ENCODE measurements around the gene MAPK9.
A peak's percentile ranks its signal among the peaks of the same experiment; 100 is the strongest.
"Not testable (repeated sequence)": the region's sequence is repeated elsewhere in the genome, so short reads cannot be mapped to it uniquely, and the experiment has no call there.

Gene MAPK9

DNA sequence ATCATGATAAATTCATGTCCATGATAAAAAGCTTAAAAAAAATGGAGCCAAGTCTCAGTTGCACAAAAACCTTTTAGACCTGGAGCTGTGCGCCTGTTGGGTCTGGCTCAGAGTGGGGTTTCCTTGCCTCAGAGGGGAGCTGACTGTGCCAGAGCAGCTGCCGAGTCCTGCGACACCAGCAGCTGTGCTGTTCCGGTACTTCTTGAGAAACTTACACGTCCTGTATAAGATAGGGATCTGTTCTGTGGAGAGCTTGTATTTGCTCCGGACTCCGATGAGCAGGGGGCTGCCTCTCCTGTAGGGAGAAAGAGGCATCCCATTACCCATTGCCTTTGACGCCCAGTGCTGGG lies 32.7 kb upstream of the MAPK9 start:
- DNase-seq = no peak

DNA sequence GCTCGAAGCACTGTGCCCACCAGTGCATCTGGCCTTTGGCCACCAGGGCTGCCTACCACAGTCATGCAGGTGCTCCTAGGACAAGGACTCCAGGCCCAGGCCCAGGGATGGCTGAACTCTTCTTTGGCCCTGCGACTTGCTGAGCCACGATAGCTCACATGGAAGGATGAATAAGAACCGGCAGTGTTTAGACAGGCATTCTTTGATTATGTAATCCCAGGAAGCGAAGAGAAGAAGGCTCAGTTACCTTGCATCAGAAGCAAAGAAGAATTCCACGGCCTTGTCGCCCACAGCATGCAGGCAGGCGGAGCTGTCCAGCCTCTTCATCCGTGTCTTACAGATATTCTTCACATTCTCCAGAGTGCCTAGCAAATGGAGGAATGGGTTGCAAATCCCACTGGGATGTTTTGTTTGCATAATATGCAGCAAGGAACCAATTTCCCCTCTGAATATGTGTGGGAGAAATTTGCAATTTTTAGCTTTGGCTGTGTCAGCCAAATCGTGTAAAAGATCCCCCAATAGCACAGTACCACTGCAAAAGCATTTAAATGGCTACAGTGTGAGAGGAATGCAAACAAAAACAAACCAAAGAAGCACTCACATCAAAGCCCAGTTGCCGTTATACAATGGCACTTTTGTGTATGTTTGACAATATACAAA lies 32.2 kb upstream of the MAPK9 start:
- no peak for DNase-seq

DNA sequence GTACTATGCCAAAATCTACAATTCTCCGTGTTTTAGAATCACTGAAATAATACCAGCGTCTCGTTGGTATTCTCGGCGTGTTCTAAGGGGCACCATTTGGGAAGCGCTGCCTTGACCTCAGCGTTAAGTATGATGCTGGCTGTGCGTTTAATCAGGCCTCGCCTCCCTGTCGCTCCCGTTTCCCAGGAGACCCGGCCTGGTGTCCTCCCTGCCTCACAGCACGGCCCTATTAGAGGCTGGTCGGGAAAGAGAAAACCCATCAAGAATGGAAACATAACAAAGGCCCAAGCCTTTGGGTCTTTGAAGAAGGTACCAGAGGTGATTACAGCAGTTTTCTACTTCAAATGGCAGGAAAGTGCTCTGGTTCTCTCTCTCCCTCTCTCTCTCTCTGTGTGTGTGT lies 31.3 kb upstream of the MAPK9 start:
- no peak for DNase-seq

DNA sequence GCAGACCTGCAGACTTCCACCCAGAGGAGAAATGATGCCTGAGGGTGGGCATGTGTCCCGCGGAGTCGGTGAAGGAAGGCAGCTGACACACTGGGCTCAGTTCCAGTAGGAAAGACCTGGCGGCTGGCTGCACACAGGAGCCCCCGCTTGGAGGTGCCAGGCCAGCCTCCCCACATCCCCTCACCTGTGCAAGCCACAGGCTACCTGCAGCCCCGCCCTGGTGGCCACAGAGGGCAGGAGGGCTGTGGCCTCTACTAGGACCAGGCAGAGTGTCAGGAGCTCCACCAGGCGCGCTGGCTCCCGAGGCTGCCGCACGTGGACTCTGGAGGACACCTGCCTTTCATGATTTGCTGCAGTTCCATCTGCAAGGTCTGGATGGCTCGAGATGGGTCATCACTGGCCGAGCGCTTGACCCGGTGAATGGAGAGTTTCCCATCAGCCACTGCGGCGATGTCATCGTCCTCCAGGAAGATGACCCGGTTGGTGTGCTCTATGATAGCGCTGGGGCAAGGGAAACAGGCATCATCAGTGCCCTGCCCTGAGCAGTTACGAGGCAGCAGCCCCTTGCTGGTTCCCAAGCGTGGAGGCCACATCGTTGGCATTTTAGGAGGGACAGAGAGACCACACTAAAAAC lies 26.7 kb upstream of the MAPK9 start:
- DNase-seq = no peak

DNA sequence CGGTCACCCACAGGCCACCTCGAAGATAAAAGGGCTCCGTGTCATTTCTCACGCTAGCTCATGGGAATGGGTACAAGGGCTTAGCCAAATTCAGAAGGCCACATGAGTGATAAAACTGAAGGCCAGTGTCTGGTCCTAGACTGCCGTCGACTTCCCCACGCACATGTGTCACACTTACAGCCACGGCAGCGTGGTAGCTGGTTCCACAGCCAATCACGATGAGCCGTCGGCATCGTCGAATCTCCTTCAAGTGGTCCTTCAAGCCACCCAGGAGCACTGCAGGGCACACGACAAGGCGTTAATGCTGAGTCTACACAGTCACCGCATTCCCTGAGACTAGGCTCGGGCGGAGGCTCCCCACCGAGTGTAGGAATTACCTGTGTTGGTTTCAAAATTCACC lies 24.7 kb upstream of the MAPK9 start:
- no peak for DNase-seq

DNA sequence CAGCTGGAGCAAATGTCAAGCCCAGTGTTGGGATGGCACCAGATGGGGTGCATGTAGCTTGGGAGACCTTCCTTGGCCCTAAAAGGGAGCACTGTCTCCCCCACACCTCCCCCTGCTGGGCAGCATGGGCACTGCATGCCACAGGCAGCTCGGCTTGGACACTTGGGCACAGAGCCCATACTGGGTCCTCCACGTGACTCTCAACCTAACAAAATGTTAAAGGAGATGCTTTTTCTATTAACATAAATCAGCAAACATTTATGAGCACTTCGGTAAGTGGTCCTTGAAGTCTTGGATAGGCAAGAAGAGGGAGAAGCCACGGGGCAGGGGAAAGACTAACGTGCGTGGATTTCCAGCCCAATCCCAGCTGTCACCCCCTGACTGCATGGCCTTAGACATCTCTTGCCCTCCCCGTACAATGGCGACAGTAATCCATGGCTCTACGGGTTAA lies 23.9 kb upstream of the MAPK9 start:
- peak; percentile 59 for DNase-seq

DNA sequence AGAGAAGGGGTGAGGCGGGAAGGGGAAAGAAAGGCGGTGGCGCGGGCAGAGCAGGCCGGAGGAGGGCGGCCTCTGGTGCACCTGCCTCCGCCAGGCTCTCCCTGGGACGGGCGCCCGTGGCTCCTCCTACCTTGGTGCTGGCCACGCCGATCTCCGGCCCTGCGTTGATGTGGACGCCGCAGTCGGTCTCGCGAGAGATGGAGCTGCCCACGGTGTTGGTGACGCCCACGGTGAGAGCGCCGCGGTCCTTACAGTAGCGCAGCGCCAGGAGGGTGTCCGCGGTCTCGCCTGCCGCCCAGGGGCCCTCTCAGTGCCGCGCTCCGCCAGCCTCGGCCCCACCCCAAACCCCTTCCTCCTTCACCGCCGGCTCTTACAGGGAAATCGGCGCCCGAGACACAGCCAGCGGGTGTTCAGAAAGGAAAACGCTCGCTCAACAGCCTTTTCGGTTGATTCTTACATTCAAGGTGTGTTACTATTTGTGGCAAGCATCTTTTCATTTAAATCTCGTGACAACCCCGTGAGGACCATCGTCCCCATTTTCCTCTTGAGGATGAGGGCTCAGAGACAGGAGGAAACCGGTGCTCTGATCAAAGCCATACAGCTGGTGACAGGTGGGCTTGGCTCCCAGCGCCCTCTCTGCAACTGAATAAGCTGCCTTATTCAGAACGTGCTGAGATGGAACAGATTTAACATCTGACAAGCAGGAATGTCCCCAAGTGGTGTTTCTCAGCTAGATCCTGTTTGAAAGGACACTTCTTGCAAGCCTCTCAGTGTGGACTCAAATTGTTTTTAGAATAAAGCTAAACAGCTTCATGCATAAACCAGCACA lies 22.0 kb upstream of the MAPK9 start:
- no peak for DNase-seq

DNA sequence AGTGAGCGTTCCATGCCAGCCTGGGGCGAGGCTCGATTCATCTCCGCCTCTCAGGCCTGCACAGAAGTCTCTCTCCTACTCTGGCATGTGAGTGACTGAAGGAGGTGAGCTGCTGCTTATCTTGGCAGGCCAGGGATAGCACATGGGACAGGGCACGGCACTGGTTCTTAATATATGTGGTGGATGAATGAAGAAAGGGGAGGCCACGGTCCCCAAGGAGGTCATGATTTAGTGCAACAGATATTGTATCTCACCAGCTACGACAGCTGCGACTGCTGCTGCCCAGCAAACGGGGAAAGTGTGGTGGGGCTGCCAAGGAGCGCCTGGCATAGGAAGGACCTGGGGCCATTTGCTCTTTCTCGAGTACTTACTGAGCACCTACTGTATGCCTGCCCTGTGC lies 19.3 kb upstream of the MAPK9 start:
- DNase-seq = no peak

DNA sequence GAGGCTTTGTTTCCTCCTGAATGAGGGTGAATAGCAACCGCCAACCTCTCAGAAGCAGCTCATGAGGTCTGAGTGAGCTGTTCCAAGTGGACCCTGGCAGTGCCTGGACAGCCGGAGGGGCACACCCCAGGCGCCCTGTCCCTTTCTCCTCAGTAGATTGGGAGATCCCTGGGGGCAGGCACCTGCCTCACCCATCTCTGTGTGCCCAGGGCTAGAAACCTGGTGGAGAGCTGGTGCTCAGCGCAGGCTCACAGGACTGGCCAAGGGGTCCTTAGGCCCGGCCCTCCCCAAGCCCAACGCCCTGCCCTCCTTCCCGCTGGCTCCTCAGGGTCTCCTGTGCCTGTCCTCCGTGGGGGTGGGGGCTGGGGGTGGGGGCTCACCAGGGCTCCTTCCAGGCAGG lies 14.9 kb upstream of the MAPK9 start:
- no peak for DNase-seq

DNA sequence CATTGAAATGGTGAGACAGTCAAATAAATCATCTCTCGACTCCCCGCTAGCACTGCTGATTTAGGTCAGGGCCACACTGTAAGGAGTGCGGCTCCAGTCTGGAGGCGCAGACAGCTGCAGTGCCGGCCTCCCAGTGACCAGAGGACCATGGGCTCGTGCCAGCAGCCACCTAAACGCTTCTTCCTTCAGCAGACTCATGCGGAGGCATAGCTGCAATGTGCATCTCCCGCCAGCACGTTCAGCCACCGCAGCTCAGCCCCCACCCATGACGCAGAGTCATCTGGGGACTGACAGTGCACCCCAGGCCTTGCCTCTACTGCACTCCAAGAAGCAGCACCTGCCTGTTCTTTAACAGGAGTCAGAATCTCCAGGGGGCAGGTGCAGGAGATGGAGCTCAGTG lies 13.6 kb upstream of the MAPK9 start:
- no peak for DNase-seq

DNA sequence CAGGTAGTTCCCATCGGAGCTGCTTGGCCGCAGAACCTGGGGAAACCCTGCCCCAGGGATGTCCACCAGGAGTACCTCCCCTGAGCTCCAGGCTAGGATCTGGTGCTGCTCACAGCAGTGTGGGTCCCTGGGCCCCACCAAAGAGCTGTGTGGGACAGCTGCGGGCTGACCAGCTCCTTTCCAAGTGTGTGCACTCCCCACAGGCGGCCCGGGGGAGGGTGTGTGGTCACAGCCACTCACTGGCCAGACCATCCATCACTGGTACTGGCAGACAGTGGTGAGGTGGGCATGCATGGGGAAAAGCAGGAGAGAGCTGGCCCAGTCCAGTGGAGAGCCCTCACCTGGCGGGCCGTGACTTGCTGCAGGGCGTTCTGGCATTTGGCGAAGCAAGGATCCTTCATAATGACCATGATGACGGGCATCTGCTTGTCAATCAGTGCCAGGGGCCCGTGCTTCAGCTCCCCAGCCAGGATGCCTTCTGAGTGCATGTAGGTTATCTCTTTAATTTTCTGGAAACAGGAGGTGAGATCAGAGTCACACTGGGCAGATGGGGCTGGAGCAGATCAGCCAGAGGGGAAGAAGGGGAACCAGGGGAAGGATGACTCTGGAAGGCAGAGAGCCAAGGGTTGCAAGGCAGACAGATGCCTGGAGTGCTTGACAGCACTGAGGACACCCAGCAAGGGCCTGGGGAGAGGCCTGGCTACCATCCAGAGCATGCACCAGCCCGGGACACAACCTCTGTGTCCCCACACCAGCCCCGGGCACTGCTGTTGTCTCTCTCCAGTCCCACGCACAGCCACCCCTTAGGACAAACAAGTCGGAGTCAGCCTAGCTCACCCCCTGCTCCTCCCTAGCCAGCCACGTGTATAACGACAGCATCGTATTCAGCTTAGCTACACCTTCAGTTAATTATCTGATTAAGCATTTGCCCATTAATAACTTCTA lies 12.8 kb upstream of the MAPK9 start:
- DNase-seq = no peak

DNA sequence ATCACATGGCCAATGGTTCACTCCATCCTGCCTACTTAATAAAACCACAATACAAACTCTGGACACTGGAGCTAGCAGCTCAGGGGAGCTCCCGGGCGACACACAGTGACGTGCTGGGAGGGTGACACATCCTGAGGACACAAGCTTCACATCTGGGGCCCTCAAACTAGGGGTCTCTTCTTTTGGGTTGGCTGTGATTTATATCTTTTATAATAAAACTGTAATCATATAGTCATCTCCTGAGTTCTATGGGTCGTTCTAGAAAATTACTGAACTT lies 12.1 kb upstream of the MAPK9 start:
- DNase-seq = no peak

DNA sequence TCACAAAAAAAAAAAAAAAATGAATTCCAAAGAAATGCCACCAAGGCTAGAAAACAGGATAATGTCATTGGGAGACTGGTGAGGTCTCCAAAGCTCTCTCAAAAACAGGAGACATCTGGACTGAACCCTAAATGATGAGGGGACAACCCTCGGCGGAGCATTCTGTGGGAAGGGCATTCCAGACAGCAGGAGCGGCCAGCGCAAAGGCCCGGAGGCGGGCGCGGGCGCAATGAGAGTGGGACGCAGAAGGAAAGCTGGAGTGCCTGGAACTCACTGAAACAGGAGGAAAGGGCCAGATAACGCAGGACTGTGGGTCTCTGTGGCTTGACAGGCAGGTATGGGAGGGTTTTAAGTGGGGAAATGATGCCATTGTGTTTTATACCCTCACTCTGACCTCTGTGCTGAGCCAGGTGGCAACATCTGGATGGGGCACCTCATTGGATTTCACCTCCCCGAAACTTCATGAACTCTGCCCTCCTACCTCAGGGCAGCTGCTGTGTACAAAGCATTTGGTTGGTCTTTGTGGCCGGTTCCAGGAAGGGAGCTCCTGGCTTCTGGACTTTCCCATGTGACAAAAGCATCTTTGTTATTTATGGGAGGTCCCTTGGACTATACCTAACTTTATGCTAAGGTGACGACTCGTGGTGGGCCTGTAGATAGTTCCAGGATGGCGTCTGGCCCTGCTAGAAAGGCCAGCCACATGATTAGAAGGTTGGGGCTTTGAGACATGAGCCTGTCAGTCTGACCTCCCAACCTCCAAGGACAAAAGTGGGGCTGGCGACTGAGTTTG lies 11.5 kb upstream of the MAPK9 start:
- DNase-seq = no peak

DNA sequence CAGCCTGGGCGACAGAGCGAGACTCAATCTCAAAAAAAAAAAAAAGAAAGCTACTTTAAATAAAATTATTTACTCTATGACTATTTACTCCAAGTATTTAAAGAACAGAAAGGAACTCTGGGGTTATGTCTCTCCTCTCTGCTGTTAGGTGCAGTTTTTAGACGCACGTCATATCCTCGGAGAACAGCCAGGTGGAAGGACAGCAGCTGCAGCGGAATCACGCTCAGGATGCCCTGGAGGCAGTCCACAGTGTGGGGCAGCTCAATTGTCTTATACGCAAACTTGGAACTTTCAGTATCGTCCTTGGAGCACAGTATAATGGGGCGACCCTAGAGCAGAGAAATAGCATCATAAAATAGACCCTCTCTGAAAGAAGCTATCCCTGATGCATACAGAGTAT lies 10.4 kb upstream of the MAPK9 start:
- DNase-seq = no peak

DNA sequence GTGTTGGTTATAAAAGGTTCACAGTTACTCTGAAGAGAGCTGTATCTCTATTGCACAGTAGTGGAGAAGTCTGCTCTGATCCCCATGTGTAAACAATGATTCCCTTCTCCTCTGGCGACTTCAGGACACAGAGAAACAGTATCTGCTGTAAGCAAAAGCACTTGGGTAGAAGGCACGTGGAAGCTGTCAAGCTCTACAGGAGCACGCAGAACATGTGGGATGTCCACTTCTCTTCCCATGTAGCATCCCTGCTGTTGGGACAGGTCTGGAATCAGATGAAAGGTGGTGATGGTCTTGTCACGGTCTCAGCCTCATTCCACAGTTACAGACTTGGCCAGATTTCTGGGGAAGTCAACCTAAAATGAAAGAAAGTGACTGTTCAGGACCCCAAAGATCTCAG lies 9.4 kb upstream of the MAPK9 start:
- no peak for DNase-seq

DNA sequence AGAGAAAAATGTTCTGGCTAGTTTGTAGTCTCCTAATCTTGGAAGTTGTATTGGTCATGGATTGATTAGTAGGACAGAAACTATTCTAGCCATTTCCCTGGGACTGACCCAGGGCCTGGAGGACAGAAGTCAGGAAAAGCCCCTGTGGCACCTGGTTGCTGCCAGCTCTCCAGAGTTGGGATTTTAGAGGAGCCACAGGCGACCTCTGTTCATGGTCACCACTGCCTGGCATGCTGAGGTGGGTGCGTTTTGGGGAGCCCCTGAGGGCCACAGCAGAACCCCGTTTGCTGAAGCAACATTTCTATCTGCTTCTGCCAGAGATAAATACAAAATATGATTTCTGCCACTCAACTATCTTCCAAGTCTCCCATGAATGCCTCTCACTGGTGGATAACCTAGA lies 7.6 kb upstream of the MAPK9 start:
- no peak for DNase-seq

DNA sequence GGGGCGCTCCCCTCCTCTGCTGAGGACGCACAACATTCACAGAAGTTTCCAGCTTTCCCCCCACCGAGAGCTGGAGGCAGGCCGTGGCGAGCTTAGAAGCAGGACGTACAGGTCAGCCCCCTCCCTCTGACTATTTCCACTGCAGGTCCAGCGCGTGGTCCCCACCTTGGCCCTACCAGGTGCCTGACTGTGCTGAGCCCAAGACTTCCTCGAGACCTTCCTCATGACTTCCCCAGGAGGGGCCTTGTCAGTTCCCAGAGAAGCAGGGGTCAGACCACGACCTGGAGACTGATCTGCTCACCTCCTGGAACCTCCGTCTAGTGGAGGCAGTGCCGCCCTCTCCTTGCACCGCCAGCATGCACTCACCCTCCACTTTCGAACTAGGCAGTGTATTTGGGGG lies 7.1 kb upstream of the MAPK9 start:
- DNase-seq = not testable (repeated sequence)

DNA sequence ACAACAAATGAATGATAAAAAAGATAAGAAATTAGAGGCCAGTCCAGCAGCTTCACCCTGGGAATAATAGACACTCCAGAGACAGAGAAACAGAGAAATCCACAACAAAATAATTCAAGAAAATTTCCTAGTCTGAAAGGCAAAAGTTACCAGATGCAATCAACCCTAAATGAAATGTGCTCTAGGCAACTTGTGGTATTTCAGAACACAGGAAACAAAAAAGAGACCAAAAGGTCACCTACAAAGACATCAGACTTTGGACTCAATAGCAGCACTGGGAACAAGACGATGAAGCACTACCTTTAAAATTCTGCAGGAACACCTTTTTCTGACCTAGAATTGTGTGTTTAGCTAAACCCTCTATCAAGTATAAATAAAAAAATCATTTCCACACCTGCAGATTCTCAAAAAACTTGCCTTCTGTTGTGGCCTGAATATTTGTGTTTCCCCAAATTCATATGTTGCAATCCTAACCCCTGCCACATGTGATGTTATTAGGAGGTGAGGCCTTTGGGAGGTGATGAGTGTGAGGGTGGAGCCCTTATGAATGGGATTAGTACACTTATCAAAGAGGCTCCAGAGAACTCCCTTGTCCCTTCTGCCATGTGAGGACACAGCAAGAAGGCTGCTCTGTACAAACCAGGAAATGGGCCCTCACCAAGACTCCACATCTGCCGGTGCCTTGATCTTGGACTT lies 5.9 kb upstream of the MAPK9 start:
- no peak for DNase-seq

DNA sequence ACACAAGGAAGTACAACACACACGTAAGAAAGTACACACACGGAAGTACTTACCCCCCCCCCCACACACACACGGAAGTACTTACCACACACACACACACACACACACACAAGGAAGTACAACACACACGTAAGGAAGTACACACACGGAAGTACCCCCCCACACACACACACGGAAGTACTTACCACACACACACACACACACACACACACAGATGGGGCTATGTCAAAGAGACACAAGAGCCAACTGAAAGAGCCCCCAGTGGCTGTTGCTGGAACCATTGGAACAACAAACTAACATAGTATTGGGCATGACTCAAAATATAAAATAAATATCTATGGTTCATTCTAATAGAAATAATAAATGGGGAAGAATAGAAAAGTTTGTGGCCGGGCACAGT lies 4.9 kb upstream of the MAPK9 start:
- DNase-seq = no peak

DNA sequence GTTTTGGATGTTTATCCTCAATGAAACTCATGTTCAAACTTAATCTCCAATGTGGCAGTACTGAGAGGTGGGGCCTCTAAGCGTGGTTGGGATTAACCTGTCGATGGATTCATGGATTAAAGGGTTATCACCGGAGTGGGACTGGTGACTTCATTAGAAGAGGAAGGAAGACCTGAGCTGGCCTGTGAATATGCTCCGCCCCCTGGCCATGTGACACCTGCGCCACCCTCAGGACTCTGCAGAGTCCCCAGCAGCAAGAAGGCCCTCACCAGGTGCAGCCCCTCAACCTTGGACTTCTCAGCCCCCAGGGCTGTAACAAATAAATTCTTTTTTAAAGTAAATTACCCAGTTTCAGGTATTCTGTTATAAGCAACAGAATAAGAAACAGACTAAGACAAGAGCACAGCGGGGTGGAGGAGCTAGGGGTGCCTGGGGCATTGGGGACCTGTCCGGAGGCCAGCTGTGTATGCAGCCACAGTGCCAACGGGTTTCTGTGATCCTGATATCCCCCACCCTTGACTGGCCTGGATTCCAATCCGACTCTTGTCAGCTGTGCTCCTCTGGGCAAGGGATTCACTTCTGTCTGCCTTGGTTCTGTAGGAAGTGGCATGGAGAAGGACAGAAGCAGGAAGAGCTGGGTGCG lies 3.2 kb upstream of the MAPK9 start:
- no peak for DNase-seq

DNA sequence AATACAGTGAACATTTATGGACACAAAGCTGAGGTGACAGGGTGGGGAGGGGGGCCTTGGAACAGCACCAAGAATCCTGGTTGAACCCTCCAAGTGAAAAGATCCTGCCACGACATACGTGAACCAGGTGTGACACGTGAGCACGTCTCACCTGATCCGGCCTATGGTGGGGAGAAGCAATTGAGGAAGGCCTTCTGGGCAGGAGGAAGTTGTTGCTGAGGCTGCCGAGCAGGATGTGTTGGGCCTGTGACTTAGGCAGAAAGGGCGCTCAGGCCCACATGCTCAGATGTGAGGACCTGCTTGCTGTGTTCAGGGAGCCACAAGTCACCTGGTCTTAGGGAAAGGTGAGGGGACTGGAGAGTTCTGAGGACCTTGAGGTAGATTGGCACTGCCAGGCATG lies 2.5 kb upstream of the MAPK9 start:
- DNase-seq = no peak
